Vagina (tissue), 2 donors: ENCODE data around the gene TRIO.

Experiments used
- POLR2A ChIP-seq, 2 donors: fragments of 450-650 bp; IDR thresholded peaks; one replicate each; pipeline ENCODE4 v1.6.1; 2017; ENCODE audit warnings: antibody characterized with exemption in 2 of 2, mild to moderate bottlenecking in 2 of 2, moderate library complexity in 2 of 2
- POLR2AphosphoS5 ChIP-seq, 2 donors: sonication (generic); formaldehyde crosslinking; IDR thresholded peaks; one replicate each; pipeline ENCODE4 v1.9.0; 2017; ENCODE audit warnings: antibody characterized with exemption in 2 of 2, mild to moderate bottlenecking in 2 of 2, low read depth in 1 of 2; ENCODE audit not compliant: insufficient read depth in 1 of 2
- TF ChIP-seq, protein P1 (sequence below), 3 experiments: fragments of 450-650 bp in 2 of 3; fragments of 200-600 bp in 1 of 3; sonication (generic) in 1 of 3; IDR thresholded peaks; one replicate each; pipeline ENCODE4 v1.5.1; 2017 to 2019; ENCODE audit warnings: antibody characterized with exemption in 3 of 3, mild to moderate bottlenecking in 2 of 3, moderate library complexity in 2 of 3

DNA sequence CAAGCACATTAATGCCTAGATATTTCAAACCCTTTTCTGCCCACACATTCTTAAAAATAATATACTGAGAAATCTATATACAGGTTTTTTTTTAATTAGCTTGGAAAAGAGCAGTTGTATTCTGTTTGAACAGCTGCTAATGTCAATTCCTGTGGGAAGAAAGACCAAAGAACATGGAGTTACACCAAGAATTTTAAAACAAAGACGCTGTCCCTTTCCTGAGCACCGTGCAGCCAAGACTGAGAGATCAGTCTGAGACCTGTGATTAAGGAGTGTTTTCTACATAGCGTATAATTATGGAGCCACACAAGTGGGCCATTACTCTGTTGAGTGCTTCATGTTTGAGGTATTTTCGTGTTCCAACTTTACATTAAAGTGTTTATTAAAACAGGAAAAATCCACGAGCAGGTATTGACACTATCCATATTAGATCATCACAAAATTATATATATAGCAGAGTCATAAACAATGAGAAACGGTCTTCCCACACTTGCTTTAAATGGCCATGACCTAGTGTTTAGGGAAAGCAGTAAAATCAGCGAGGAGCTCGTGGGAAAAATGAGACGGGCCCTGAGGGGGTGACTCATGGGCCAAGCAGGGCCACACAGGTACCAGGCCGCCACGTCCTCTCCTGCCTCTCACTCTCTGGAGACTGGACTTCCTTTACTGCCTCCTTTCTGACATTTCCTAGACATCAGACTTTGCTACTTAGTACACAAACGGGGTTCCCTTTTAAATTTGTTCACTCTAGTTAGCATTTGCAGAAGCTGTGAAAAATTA is 285.4 kb downstream of the TRIO start:
- no peak for TF ChIP-seq POLR2AphosphoS5 (IDR thresholded peaks at IDR 0.05; ENCODE audit: insufficient read depth in 1 of 2, low read depth in 1 of 2)
- TF ChIP-seq, protein P1, sequence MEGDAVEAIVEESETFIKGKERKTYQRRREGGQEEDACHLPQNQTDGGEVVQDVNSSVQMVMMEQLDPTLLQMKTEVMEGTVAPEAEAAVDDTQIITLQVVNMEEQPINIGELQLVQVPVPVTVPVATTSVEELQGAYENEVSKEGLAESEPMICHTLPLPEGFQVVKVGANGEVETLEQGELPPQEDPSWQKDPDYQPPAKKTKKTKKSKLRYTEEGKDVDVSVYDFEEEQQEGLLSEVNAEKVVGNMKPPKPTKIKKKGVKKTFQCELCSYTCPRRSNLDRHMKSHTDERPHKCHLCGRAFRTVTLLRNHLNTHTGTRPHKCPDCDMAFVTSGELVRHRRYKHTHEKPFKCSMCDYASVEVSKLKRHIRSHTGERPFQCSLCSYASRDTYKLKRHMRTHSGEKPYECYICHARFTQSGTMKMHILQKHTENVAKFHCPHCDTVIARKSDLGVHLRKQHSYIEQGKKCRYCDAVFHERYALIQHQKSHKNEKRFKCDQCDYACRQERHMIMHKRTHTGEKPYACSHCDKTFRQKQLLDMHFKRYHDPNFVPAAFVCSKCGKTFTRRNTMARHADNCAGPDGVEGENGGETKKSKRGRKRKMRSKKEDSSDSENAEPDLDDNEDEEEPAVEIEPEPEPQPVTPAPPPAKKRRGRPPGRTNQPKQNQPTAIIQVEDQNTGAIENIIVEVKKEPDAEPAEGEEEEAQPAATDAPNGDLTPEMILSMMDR (IDR thresholded peaks at IDR 0.05): no peak
- no peak for TF ChIP-seq POLR2A (IDR thresholded peaks at IDR 0.05)
